ENCODE results near the gene ALG1. TPM values are rescaled to one million over a fixed set of nuclear protein-coding genes. Genes with fewer than 3 reads are reported as not detected.

ALG1 gene
- total and polyA plus RNA-seq, 2 donors (not counting 3 experiments of a cell fraction or from before 2014, with no cell fraction given) = 33.7 to 46.0 TPM

DNA sequence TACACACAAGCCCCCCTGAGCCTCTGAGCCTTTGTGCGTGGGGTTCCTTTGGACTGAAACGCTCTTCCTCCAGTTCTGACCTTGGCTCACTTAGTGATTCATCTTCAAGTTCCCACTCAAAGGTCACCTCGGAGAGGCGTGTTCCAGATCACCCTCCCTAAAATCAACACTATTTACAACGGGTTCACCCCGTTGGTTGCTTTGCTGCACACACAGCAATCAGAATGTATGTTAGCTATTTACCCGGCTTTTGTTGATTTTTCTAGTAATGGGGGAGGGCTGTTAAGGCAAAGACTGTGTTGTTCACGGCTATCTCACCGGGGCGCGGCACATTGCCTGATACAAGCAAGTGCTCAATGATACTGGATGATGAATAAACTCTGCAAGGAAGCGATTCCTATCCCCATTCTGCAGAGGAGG is 38.9 kb upstream of the ALG1 start:
- DNase-seq (ENCODE audit: low read depth, low spot score) (peak; percentile 18), FAIRE-seq (no peak)
- Histone ChIP-seq H3K4me3 (replicated peaks in 1 of 3; ENCODE audit: insufficient read depth in 1 of 3, low read depth in 1 of 3, low read length in 3 of 3) (peak overlapping the region; percentile 47 to 86 (median 83)), H3K4me1 (ENCODE audit: control insufficient read depth, extremely low read depth, insufficient read depth, low read length) (peaks cover 12% of the 10 kb centered on the region), H3K9me3 (replicated peaks; ENCODE audit: control insufficient read depth, insufficient read depth, low read length) (no peaks in the 10 kb centered on the region), H3K9ac (replicated peaks; ENCODE audit: extremely low read depth, insufficient read depth, low read length) (peak overlapping the region; percentile 72), H3K27me3 (ENCODE audit: control insufficient read depth in 2 of 2, insufficient read depth in 2 of 2, low read length in 2 of 2) (no peaks in the 10 kb centered on the region), H3K9me1 (replicated peaks; ENCODE audit: control insufficient read depth, extremely low read depth, insufficient read depth, low read length) (no peaks in the 10 kb centered on the region), H3K79me2 (ENCODE audit: control insufficient read depth, insufficient read depth, low read length) (no peaks in the 10 kb centered on the region), H3K27ac (ENCODE audit: insufficient read depth, low read depth, low read length) (no peak overlapping the region), H2AFZ (ENCODE audit: low read depth, low read length) (peak overlapping the region; percentile 99), H3K36me3 (ENCODE audit: control insufficient read depth in 2 of 2, extremely low read depth in 1 of 2, insufficient read depth in 2 of 2, low read length in 2 of 2) (peaks cover 0 to 1% of the 10 kb centered on the region in 2 experiments), H4K20me1 (replicated peaks; ENCODE audit: control insufficient read depth, extremely low read depth, insufficient read depth, low read length) (no peaks in the 10 kb centered on the region), H3K4me2 (ENCODE audit: insufficient read depth, low read length) (peak overlapping the region; percentile 100)
- BruUV-seq (replicated peaks) = no TSS peak
- TF ChIP-seq FOS (IDR thresholded peaks at IDR 0.05; ENCODE audit: borderline replicate concordance, insufficient read depth, low read length) (no peak), POLR2A (IDR thresholded peaks at IDR 0.05; ENCODE audit: low read depth, low read length) (no peak), JUN (IDR thresholded peaks at IDR 0.05; ENCODE audit: borderline replicate concordance, insufficient read depth, insufficient read length, low read depth) (no peak), EZH2 (IDR thresholded peaks at IDR 0.05; ENCODE audit: borderline replicate concordance, low read depth, low read length, severe bottlenecking) (no peak), MYC (IDR thresholded peaks at IDR 0.05; ENCODE audit: low read depth, low read length) (no peak), GATA2 (IDR thresholded peaks at IDR 0.05; ENCODE audit: insufficient read depth, insufficient read length, low read depth, low read length) (no peak), POLR2AphosphoS5 (IDR thresholded peaks at IDR 0.05; ENCODE audit: insufficient read depth, low read depth, low read length) (no peak)
- TF ChIP-seq, protein P1, sequence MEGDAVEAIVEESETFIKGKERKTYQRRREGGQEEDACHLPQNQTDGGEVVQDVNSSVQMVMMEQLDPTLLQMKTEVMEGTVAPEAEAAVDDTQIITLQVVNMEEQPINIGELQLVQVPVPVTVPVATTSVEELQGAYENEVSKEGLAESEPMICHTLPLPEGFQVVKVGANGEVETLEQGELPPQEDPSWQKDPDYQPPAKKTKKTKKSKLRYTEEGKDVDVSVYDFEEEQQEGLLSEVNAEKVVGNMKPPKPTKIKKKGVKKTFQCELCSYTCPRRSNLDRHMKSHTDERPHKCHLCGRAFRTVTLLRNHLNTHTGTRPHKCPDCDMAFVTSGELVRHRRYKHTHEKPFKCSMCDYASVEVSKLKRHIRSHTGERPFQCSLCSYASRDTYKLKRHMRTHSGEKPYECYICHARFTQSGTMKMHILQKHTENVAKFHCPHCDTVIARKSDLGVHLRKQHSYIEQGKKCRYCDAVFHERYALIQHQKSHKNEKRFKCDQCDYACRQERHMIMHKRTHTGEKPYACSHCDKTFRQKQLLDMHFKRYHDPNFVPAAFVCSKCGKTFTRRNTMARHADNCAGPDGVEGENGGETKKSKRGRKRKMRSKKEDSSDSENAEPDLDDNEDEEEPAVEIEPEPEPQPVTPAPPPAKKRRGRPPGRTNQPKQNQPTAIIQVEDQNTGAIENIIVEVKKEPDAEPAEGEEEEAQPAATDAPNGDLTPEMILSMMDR (IDR thresholded peaks at IDR 0.05; ENCODE audit: extremely low read depth in 1 of 2, insufficient read depth in 1 of 2, low read depth in 1 of 2, low read length in 2 of 2) = no peak
- TF ChIP-seq, protein P2, sequence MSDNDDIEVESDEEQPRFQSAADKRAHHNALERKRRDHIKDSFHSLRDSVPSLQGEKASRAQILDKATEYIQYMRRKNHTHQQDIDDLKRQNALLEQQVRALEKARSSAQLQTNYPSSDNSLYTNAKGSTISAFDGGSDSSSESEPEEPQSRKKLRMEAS (IDR thresholded peaks at IDR 0.05; ENCODE audit: insufficient read depth, insufficient read length) = no peak
- ChIA-PET CTCF (interaction anchor here (1.2 to 1.6 kb wide), 2 partner anchors 52 to 59 kb away, joined by 3 to 4 read pairs; no protein-coding TSS in a partner anchor), POLR2A (no interaction called here)
- dilution Hi-C loops (cut with MboI; ENCODE audit: extremely low pct_ligation_motif_present, low sequenced_read_pairs) = no loop called here
- intact Hi-C loops (cut with micrococcal nuclease) = loop anchor here (2.0 to 5.0 kb wide), 2 partner anchors 64 to 75 kb away; partner anchors contain the start of genes EEF2KMT and SEC14L5
